Left kidney (tissue), 8 donors: ENCODE results near the gene DNAJC18. TPM values are rescaled to one million over a fixed set of nuclear protein-coding genes. Genes with fewer than 3 reads are reported as not detected.
"Not testable (repeated sequence)": the region's sequence is repeated elsewhere in the genome, so short reads cannot be mapped to it uniquely, and the experiment has no call there.

Experiments used
- DNase-seq: peaks from one replicate; pipeline ENCODE4 v3.0.0-alpha.2; 2013
- long read RNA-seq, 8 donors: transcript quantifications; one replicate each; lab custom pipeline, GENCODE V29; 2026
- polyA plus RNA-seq: library from polyadenylated mRNA; unstranded; fragments of 120-200 nt; gene quantifications from one replicate; pipeline ENCODE4 v1.2.1, GENCODE V29; 2013; ENCODE audit not compliant: insufficient read length

The DNAJC18 gene
- polyA plus RNA-seq: 27.7 TPM
- long read RNA-seq, donor 1, full-length matches to known transcripts: 14 of 14 reads
- long read RNA-seq, donor 1, partial matches to known transcripts: 0 of 14 reads
- long read RNA-seq, donor 1, other reads (novel, unspliced or antisense): 0 of 14 reads
- long read RNA-seq, donor 2, full-length matches to known transcripts: 6 of 6 reads
- long read RNA-seq, donor 2, partial matches to known transcripts: 0 of 6 reads
- long read RNA-seq, donor 2, other reads (novel, unspliced or antisense): 0 of 6 reads
- long read RNA-seq, donor 3, full-length matches to known transcripts: 11 of 11 reads
- long read RNA-seq, donor 3, partial matches to known transcripts: 0 of 11 reads
- long read RNA-seq, donor 3, other reads (novel, unspliced or antisense): 0 of 11 reads
- long read RNA-seq, donor 4: 0 reads
- long read RNA-seq, donor 5, full-length matches to known transcripts: 10 of 10 reads
- long read RNA-seq, donor 5, partial matches to known transcripts: 0 of 10 reads
- long read RNA-seq, donor 5, other reads (novel, unspliced or antisense): 0 of 10 reads
- long read RNA-seq, donor 6, full-length matches to known transcripts: 5 of 5 reads
- long read RNA-seq, donor 6, partial matches to known transcripts: 0 of 5 reads
- long read RNA-seq, donor 6, other reads (novel, unspliced or antisense): 0 of 5 reads
- long read RNA-seq, donor 7, full-length matches to known transcripts: 6 of 6 reads
- long read RNA-seq, donor 7, partial matches to known transcripts: 0 of 6 reads
- long read RNA-seq, donor 7, other reads (novel, unspliced or antisense): 0 of 6 reads
- long read RNA-seq, donor 8, full-length matches to known transcripts: 5 of 5 reads
- long read RNA-seq, donor 8, partial matches to known transcripts: 0 of 5 reads
- long read RNA-seq, donor 8, other reads (novel, unspliced or antisense): 0 of 5 reads

GRCh38 chr5:139439013-139439903 lies at the start of gene DNAJC18:
TSS of gene DNAJC18 (minus strand) at chr5:139439525. CDS start at chr5:139439445, 80 bp downstream.
- peak; percentile 92 for DNase-seq

GRCh38 chr5:139488260-139488659 lies 48.9 kb upstream of the DNAJC18 start:
- DNase-seq: no peak

GRCh38 chr5:139486201-139486600 lies 46.9 kb upstream of the DNAJC18 start:
- DNase-seq: no peak

- DNase-seq: not testable (repeated sequence)
Observed at GRCh38 chr5:139482890-139483208, 43.5 kb upstream of the DNAJC18 start.

- DNase-seq: peak; percentile 77
Observed at GRCh38 chr5:139482050-139482889, 42.9 kb upstream of the DNAJC18 start, which contains the start of gene STING1. TSS of gene STING1 (minus strand) at chr5:139482758. CDS start at chr5:139481704, 1,054 bp downstream.

GRCh38 chr5:139481580-139482049 lies 42.3 kb upstream of the DNAJC18 start:
- DNase-seq: no peak

- DNase-seq: no peak
Observed at GRCh38 chr5:139481122-139481533, 41.8 kb upstream of the DNAJC18 start.

GRCh38 chr5:139479729-139480128 lies 40.4 kb upstream of the DNAJC18 start:
- DNase-seq: not testable (repeated sequence)

- not testable (repeated sequence) for DNase-seq
Observed at GRCh38 chr5:139478657-139479423, 39.5 kb upstream of the DNAJC18 start.

- no peak for DNase-seq
Observed at GRCh38 chr5:139475865-139476617, 36.7 kb upstream of the DNAJC18 start.

- DNase-seq: no peak
Observed at GRCh38 chr5:139474890-139475791, 35.8 kb upstream of the DNAJC18 start.

GRCh38 chr5:139473565-139473964 lies 34.2 kb upstream of the DNAJC18 start:
- no peak for DNase-seq

- peak; percentile 51 for DNase-seq
Observed at GRCh38 chr5:139473105-139473504, 33.8 kb upstream of the DNAJC18 start.

GRCh38 chr5:139472386-139473030 lies 33.2 kb upstream of the DNAJC18 start:
- DNase-seq: no peak

GRCh38 chr5:139470821-139471300 lies 31.5 kb upstream of the DNAJC18 start, which contains the start of gene SMIM33:
TSS of gene SMIM33 (plus strand) at chr5:139471004. CDS start at chr5:139471122, 118 bp downstream.
- DNase-seq: no peak

GRCh38 chr5:139468421-139468931 lies 29.2 kb upstream of the DNAJC18 start:
- DNase-seq: no peak
